ENCODE results near the gene TOPBP1.
"Not testable (repeated sequence)": the region's sequence is repeated elsewhere in the genome, so short reads cannot be mapped to it uniquely, and the experiment has no call there.

TOPBP1 gene

GRCh38 chr3:133568294-133569014, 93.3 kb downstream of the TOPBP1 start:
- no peak for DNase-seq

DNA sequence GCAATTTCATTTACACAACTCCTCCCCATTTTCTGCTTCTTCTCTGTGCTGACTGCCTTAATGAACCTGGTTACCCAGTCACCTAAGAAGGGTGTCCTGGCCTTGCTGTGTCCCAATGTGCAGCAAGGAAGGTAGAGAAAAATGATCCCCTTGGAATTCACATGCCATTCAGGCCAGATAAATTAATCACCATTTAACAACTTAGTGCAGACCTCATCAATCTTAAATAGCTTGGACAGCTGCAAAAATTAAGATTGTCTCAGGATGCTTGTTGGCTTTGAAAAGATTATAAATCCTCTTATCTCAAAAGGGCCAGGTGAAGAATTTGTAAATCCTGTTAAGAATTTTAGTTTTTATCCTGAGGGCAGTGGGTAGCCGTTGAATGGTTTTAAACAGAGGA, 97.9 kb downstream of the TOPBP1 start:
- DNase-seq: no peak

DNA sequence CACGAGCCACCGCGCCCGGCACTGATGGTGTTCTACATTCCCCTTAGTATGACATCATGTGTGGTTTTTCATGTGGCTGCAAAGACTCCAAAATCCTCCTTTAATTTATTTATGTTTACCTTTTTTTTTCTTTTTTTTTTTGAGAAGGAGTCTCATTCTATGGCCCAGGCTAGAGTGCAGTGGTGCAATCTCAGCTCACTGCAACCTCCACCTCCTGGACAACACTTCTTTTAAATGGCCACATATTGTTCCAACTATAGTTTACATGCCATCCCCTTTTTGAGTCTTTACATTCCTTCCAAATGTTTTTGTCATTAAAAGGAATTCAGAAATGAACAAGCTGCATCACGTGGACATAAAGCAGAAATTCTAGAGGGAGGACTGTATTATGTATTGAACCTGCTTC, 98.6 kb downstream of the TOPBP1 start:
- DNase-seq: no peak

DNA sequence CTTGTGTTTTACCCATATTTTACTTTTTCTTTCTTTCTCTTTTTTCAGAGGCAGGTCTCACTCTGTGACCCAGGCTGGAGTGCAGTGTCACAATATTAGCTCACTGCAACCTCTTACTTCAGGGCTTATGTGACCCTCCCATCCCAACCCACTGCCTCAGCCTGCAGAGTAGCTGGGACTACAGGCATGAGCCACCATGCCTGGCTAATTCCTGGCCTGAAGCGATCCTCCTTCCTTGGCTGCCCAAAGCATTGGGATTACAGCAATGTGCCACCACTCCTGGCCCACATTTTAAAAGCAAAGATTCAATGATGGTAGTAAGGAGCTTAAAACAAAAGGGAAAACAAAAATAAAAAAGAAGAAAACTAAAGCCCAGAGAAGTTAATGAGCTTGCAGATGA, 99.4 kb downstream of the TOPBP1 start:
- DNase-seq: no peak

DNA sequence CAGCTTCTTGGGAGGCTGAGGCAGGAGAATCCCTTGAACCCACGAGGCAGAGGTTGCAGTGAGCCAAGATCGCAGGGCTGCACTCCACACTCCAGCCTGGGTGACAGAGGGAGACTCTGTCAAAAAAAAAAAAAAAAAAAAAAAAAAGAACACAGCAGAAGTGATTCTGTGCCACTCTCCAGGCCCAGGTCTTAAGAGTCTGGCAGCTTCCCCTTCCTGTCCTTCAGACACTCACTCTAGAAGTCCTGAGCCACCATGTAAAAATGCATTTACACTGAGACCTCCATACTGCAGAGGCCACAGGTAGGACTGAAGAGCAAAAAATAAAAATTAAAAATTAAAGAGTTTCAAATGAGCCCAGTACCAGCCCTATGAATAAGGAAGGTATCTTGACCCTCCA, 100.1 kb downstream of the TOPBP1 start:
- no peak for DNase-seq

GRCh38 chr3:133551589-133551988, 110.2 kb downstream of the TOPBP1 start:
- not testable (repeated sequence) for DNase-seq

Measured in NCI-H748 treated with DMSO at 0.1 percent for 48 hours (cell line).